ENCODE data around the gene GPBAR1.

DNA sequence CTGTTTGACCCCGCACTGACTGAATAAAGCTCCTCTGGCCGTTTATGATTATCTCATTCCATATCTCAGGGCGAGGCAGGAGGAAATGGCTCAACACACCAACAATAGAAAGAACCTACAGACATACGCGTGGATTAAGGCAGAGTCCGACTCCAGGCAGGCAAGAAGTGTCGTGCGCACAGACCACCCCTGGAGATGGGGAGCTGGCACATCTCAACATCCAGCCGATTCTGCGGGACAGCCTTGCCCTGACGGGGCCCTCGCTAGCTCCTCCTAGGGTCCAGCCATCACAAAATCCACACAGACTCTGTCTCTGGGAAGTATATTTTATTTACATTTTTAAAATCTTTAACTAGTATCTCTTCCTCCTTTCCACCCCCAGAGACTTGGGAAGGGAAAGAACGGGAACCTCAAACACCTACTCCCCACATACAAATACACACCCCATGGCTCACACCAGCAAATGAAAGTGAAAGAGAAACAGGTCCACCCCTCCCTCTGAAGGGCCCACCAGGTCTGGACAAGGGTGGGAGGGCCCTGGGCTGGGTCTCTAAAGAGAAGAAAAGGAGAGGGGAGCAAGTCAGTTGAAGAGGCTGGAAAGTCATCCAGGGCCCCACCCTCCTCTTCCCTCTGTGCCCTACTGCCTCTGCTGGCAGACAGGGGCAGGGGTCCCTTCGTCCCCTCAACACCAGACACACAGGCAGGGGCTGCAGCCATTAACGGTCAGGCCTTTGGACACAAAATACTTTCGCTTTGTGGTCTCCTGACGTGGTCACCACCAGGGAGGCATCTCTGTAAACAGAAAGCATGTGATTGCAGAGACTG, 3.2 kb downstream of the GPBAR1 start:
- TF ChIP-seq, protein P1, sequence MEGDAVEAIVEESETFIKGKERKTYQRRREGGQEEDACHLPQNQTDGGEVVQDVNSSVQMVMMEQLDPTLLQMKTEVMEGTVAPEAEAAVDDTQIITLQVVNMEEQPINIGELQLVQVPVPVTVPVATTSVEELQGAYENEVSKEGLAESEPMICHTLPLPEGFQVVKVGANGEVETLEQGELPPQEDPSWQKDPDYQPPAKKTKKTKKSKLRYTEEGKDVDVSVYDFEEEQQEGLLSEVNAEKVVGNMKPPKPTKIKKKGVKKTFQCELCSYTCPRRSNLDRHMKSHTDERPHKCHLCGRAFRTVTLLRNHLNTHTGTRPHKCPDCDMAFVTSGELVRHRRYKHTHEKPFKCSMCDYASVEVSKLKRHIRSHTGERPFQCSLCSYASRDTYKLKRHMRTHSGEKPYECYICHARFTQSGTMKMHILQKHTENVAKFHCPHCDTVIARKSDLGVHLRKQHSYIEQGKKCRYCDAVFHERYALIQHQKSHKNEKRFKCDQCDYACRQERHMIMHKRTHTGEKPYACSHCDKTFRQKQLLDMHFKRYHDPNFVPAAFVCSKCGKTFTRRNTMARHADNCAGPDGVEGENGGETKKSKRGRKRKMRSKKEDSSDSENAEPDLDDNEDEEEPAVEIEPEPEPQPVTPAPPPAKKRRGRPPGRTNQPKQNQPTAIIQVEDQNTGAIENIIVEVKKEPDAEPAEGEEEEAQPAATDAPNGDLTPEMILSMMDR (IDR thresholded peaks at IDR 0.05; ENCODE audit: insufficient read depth, low read length) = no peak
- TF ChIP-seq POLR2AphosphoS5 (IDR thresholded peaks at IDR 0.05; ENCODE audit: low read depth) = no peak

Measured in HL-60 (cell line).